Transverse colon (tissue), 4 donors: ENCODE measurements around the gene NPIPA2. TPM values are rescaled to one million over a fixed set of nuclear protein-coding genes. Genes with fewer than 3 reads are reported as not detected.
"Not testable (repeated sequence)": the region's sequence is repeated elsewhere in the genome, so short reads cannot be mapped to it uniquely, and the experiment has no call there.

Experiments used
- DNase-seq: peaks from one replicate; pipeline ENCODE4 v3.0.0-alpha.2; 2019
- H3K27ac ChIP-seq, 4 donors: fragments of 200-600 bp; sonication (generic); 2 replicates each; pipeline ENCODE4 v1.5.1; 2016 to 2018; ENCODE audit warnings: inconsistent platforms in 4 of 4
- H3K27me3 ChIP-seq: fragments of 200-600 bp; sonication (generic); 2 replicates; pipeline ENCODE4 v1.5.1; 2017; ENCODE audit warnings: inconsistent platforms
- H3K36me3 ChIP-seq, 4 donors: fragments of 200-600 bp; sonication (generic); 2 replicates each; pipeline ENCODE4 v1.5.1; 2017 to 2019; ENCODE audit warnings: inconsistent platforms in 4 of 4
- H3K4me1 ChIP-seq, 4 donors: fragments of 200-600 bp; sonication (generic); 2 replicates each; pipeline ENCODE4 v1.5.1; 2017 to 2020; ENCODE audit warnings: inconsistent platforms in 4 of 4
- H3K4me3 ChIP-seq, 4 donors: fragments of 200-600 bp; sonication (generic); 1 replicate in 1 of 4; 2 replicates in 3 of 4; pipeline versions ENCODE4 v1.5.1 to v1.6.1; 2017 to 2019; ENCODE audit warnings: inconsistent platforms in 4 of 4
- H3K9me3 ChIP-seq, 2 donors: fragments of 200-600 bp; sonication (generic); 2 replicates each; pipeline ENCODE4 v1.5.1; 2017 to 2019; ENCODE audit warnings: inconsistent platforms in 2 of 2
- WGBS, 2 donors: methylation state at CpG; one replicate each; pipeline ENCODE4 v1.1.5; 2018; ENCODE audit warnings: low coverage in 1 of 2; 5-methylcytosine and 5-hydroxymethylcytosine counted together
- in situ Hi-C, 4 donors: fragments of 200-750 bp; cut with MboI; loops; one replicate each; pipeline versions ENCODE4 v1.15.0 to v1.15.1; 2017; ENCODE audit warnings: low sequenced_read_pairs in 3 of 4, low pct_ligation_motif_present in 1 of 4, low pct_unique_long_range_greater_than_20kb in 1 of 4
- intact Hi-C: fragments of 100-400 bp; cut with DNase I; formaldehyde crosslinking; loops from one replicate; pipeline ENCODE4 v1.15.1; 2023; ENCODE audit warnings: low total_unique reads
- total RNA-seq, 4 donors: library from RNA; depleted of rRNA; stranded (reverse); fragments of >200 nt; gene quantifications; one replicate each; pipeline ENCODE4 v1.1.0, GENCODE V29; 2016

Gene NPIPA2
- total RNA-seq, 4 donors from 2014 or later, result 1.6 TPM; not detected in 3

GRCh38 chr16:14776763-14777162 lies 34.4 kb downstream of the NPIPA2 start:
- H3K27me3 ChIP-seq, intact Hi-C loops, H3K4me1 ChIP-seq, H3K27ac ChIP-seq, in situ Hi-C loops, DNase-seq, H3K36me3 ChIP-seq, H3K4me3 ChIP-seq, H3K9me3 ChIP-seq: not testable (repeated sequence)
- no CpG with 5 or more reads among the region's 6 CpGs for WGBS, 2 donors

- in situ Hi-C loops, result not testable (repeated sequence)
Measured at GRCh38 chr16:14779368-14779877, 37.1 kb downstream of the NPIPA2 start.

DNA sequence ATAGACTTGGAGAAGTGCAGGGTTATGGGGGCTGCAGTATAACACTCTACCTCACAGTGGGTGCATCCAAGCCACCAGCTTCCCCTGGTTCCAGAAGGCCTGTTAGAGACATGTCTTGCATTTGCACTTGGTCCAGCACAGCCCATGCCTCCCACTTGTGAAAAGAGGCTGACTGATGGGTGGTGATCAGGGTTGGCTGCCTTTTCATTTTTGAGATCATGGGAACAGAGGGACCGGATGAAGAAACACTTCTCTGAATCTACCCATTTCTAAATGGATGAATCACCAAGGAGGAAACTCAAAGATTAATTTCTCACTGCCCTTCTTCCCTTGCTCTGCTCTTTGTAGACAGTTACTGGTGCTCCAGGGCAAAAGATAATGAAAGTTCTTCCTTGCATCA lies 43.8 kb downstream of the NPIPA2 start:
- H3K4me1 ChIP-seq, intact Hi-C loops, H3K27ac ChIP-seq, H3K27me3 ChIP-seq, H3K9me3 ChIP-seq, H3K36me3 ChIP-seq, in situ Hi-C loops, DNase-seq, H3K4me3 ChIP-seq: not testable (repeated sequence)
- WGBS, 2 donors, result no CpG with 5 or more reads among the region's 1 CpG

More at GRCh38 chr16:14779368-14779877, 37.1 kb downstream of the NPIPA2 start:
- DNase-seq, H3K36me3 ChIP-seq, H3K4me1 ChIP-seq, intact Hi-C loops, H3K9me3 ChIP-seq, H3K27me3 ChIP-seq, H3K27ac ChIP-seq, H3K4me3 ChIP-seq: not testable (repeated sequence)
- WGBS, 2 donors, result no CpG with 5 or more reads among the region's 11 CpGs

DNA sequence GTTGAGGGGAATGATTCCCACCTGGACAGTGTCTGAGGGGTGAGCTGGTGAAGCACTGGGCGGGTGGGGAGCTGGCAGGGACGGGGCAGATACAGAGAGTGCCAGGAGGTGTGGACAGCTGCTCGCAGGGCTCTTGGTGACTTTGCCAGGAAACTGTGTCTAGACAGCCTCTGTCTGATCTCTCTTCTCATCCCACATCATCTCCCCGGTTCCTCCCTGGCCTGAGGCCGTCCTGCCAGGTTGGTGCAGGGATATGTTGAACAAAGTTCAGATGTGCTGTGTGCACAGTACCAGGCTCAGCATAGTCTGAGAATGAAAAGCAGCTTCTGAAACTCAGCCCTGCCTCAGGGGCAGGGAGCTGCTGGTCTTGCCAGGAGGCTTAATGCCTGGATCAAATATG lies 47.2 kb downstream of the NPIPA2 start:
- H3K4me3 ChIP-seq, H3K36me3 ChIP-seq, H3K9me3 ChIP-seq, intact Hi-C loops, in situ Hi-C loops, H3K27me3 ChIP-seq, H3K27ac ChIP-seq, DNase-seq, H3K4me1 ChIP-seq: not testable (repeated sequence)
- WGBS, 2 donors, result no CpG with 5 or more reads among the region's 5 CpGs

DNA sequence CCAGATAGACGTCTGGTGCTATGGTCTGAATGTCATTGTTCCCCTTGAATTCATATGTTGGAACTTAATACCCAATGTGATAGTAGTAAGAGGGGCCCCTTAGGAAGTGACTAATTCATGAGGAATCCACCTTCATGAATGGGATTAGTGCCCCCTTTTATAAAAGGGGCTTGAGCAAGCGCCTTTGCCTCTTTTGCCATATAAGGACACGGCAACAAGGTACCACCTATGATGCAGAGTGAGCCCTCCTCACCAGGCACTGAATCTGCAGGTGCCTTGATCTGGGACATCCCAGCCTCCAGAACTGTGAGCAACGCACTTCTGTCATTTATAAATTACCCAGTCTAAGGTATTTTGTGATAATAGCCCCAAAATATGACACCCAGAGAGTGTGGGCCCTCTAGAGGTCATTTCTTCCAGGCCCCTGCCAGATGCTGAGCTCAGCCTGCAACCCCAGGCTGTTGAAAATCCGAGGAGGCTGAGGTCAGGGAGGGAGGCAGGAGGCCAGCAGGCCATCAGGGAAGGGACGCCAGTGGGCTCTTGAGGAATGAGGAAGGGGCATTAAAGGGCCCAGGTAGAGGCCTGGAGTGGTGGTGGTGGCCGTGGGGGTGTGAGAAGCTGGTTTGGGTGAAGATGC lies 48.1 kb downstream of the NPIPA2 start:
- H3K27me3 ChIP-seq, DNase-seq, H3K27ac ChIP-seq, H3K4me1 ChIP-seq, intact Hi-C loops, in situ Hi-C loops, H3K36me3 ChIP-seq, H3K4me3 ChIP-seq, H3K9me3 ChIP-seq: not testable (repeated sequence)
- WGBS, 2 donors, result no CpG with 5 or more reads among the region's 7 CpGs

GRCh38 chr16:14792914-14793313 lies 50.6 kb downstream of the NPIPA2 start:
- intact Hi-C loops, H3K36me3 ChIP-seq, H3K9me3 ChIP-seq, H3K27ac ChIP-seq, DNase-seq, in situ Hi-C loops, H3K4me3 ChIP-seq, H3K4me1 ChIP-seq, H3K27me3 ChIP-seq: not testable (repeated sequence)
- WGBS, 2 donors, result no CpG with 5 or more reads among the region's 2 CpGs

DNA sequence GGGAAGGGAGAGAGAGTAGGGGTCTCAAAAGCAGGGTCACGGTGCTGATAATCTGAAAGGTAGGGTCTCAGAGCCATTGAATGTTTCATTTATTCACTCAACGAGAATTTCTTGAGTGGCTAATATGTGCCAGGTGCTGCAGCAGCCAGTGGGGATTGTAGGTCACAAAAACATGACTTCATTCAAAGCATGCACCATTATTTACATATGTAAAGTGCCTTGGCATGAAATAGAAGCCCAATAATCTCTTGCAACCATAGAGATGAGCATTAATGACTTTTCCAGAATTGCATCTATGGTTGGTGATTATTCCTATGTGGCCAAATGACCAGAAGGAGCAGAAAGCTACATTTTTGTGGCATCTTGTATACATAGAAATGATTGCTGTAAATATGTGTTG lies 55.2 kb downstream of the NPIPA2 start:
- H3K27ac ChIP-seq, intact Hi-C loops, H3K4me3 ChIP-seq, in situ Hi-C loops, H3K36me3 ChIP-seq, H3K4me1 ChIP-seq, DNase-seq, H3K27me3 ChIP-seq, H3K9me3 ChIP-seq: not testable (repeated sequence)
- whole genome bisulfite sequencing, 2 donors, result no CpG with 5 or more reads among the region's 2 CpGs

GRCh38 chr16:14803577-14803976 lies 61.2 kb downstream of the NPIPA2 start:
- no CpG with 5 or more reads among the region's 2 CpGs for WGBS, 2 donors
- H3K36me3 ChIP-seq, H3K4me1 ChIP-seq, H3K4me3 ChIP-seq, H3K27me3 ChIP-seq, DNase-seq, H3K27ac ChIP-seq, H3K9me3 ChIP-seq, in situ Hi-C loops, intact Hi-C loops: not testable (repeated sequence)

- H3K9me3 ChIP-seq, H3K4me3 ChIP-seq, H3K27ac ChIP-seq, in situ Hi-C loops, H3K27me3 ChIP-seq, intact Hi-C loops, H3K4me1 ChIP-seq, H3K36me3 ChIP-seq, DNase-seq: not testable (repeated sequence)
- 63 to 80% methylated on average over 1 to 3 of the region's 3 CpGs for WGBS, 2 donors
Measured at GRCh38 chr16:14807184-14807678, 64.9 kb downstream of the NPIPA2 start.

DNA sequence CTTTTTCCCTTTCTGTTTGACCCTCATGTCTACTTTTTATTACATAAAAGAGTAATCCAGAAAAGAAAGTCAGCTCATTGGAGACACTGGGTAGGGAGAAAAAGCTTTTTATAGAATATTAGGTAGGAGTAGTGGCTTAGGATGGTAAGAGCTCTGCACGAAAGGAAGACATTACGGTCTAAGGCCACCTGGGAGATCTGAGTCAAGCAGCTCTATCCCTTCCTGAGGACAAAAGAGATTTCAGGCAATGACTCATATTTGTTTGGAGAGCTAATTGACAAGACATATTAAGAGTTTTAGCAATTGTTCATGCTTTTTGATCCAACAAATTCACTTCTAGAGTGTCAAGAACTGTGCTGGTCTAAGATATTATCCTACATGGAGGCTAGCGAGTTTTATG lies 71.6 kb downstream of the NPIPA2 start:
- H3K4me3 ChIP-seq, H3K36me3 ChIP-seq, H3K27me3 ChIP-seq, H3K9me3 ChIP-seq, DNase-seq, H3K27ac ChIP-seq, in situ Hi-C loops, H3K4me1 ChIP-seq, intact Hi-C loops: not testable (repeated sequence)
- WGBS, 2 donors, result 88% methylated on average over 1 of the region's 3 CpGs; no CpG with 5 or more reads in 1 of the 2 donors
